HG03095 (cell line): Measurements from ENCODE around the gene TRNT1.

Source experiments
- ATAC-seq: cut with Tn5 transposase; IDR thresholded peaks from one replicate; pipeline ENCODE4 v1.9.1; 2021; ENCODE audit warnings: moderate library complexity; ENCODE audit not compliant: unreplicated experiment

The TRNT1 gene

DNA sequence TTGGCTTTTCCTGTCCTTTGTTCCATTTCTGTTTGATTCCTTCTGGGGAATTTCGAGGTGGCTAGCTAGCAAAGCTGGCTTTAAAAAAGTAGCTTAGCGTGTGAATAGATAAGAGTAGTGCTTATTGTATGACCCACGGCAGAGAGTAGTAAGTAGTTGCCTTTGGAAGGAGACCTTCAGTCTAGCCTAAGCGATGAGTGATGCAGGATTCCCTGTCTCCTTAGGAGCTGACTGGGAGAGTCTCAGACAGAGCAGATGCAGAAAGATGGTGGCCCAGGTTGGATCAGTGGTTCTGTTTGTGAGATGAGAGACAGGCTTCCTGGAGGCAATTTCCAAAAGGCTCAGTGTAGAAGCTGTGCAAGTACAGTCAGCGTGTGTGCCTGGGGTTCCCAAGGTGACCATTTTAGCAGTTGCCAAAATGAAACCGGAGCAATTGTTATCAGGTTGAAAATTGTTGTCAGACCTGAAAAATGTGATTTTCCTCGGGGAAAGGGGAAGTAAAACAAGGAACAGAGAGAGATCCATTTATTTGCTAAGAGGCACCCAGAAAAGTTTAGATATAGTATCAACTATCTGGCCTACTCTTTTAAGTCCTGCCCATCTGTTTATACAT, 15.9 kb upstream of the TRNT1 start:
- ATAC-seq, result no peak

DNA sequence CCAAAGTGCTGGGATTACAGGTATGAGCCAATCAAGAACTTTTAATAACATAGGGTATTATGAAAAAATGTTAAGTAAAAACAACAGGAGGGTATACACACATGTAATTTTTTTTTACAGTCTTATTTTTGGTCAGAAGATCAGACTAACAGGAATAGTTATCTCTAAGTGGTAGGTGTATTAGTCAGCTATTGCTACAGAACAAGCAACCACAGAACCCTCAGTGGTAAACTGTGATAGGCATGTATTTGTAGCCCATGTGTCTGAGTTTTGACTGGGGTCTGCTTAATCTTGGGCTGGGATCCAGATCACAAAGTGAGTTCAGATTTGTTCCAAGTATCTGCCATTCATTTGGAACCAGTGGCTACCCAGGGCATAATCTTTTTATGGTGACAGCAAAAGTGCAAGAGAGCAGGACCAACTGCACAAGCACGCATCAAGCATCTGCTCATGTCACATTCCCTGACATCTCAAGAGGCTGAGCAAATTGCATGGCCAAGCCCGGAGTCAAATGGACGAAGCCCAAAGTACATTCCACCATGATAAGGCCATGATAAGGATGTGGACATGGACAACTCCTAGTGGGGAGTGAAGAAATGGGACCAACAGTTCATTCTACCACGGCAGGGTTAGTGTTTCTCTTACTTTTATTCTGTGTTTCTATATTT, 13.6 kb upstream of the TRNT1 start:
- no peak for ATAC-seq

DNA sequence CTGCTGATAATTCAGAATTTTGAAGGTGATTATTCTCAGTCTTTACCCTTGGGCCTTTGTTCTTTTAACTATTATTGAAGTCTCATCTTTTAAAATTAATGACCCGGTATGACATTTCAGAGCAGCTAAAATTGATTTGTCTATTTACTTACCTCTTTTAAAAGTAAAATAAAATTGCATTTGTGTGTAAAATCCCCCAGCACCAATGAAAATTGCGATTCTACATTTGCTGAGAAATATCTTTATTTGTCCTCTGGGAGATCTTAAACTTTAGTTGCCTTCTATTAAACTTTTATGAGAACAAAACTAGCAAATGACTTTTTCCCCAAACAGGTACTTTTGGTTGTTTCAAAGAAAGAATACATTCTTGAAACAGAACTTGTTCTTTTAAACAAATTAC, 9.1 kb upstream of the TRNT1 start:
- no peak for ATAC-seq

DNA sequence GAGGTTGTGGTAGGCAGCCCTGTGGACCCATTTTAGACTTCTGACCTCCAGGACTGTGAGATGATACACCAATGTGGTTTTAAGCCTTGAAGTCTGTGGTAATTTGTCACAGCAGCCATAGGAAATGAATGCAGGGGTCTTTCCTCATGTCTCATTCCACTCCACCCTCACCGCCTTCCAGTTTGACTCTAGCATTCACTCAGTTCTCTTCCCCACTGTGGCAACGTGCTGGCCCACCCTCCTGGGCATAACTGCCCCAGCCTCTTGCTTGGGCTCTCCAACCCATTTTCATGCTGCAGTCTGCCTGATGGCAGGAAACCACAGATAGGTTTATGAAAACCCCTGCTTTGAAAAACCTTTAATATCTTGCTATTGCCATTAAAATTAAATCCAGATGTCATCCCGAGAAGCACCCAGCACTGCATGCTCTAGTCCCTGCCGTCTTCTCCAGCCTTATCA, 7.3 kb upstream of the TRNT1 start:
- ATAC-seq, result no peak

DNA sequence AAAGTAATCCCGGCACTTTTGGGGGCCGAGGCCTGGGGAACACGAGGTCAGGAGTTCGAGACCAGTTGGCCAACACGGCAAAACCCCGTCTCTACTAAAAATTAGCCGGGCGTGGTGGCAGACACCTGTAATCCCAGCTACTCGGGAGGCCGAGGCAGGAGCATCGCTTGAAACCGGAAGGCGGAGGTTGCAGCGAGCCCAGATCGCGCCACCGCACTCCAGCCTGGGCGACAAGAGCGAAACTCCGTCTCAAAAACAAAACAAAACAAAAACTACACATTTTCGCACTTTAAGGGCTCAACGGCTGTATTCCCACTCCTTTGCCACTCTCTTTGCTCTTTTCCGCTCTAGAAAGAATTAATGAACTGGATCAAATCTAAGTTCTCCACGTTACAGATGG, 763 bp upstream of the TRNT1 start:
- ATAC-seq, result no peak

DNA sequence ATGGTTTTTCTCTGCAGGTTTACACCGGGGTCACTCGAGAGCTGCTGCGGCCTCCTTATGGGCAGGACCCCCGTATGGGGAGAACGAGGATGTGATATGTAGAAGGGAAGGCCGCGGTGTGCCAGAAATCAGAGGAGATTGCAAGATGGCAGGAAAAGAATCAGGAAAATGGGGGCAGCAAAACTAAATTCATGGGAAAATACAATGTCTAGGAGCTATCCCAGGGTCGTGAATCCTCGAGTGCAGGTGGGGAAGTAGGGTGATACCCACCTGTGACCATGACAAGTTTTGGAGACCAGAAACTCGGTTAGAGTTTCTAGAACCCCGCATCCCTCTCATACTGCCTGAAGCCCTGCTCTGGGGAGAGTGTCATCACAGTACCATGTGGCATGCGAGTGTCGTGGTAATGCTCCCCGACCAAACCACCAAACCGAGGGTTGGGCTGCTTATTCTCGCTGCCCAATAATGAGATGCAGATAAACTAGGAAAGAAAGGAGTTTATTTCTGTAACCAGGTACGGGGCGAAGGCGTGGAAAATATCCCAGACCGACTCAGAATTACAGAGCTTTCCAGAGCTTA, 781 bp downstream of the TRNT1 start:
- ATAC-seq, result no peak

DNA sequence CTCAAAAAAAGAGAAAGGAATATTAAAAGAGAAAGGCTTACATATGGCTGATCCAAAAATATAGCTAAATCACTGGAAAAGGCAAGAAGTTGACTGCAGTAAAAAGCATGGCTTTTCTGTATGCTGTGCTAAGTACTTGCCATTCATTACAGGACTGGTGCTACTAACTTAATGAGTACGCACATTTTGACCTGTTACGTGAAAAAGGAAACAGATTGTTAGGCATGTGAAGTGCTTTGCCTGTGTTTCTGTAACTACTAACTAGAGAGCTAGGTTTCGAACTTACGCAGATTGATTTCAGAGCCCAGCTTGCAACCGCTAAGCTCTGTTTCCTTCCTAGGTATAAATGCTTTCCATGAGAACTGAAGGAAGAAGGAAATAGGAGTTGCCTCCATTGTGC, 2.8 kb downstream of the TRNT1 start:
- no peak for ATAC-seq

DNA sequence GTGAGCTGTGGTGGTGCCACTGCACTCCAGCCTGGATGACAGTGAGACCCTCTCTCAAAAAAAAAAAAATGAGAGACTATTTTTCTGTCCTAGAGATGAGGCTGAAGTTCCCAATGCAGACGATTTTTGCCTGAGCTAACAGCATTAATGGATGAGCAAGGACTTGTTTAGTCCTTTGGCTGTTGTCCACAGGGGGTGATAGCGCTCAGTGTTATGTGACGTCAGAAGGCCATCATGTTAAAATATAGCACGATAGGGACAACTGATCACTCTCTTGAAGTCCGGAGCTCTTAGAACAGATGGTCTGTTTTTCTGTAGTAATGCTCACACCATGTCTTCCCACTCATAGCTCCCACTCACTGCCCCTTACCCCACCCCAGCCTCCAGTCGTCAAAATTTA, 6.8 kb downstream of the TRNT1 start:
- no peak for ATAC-seq

DNA sequence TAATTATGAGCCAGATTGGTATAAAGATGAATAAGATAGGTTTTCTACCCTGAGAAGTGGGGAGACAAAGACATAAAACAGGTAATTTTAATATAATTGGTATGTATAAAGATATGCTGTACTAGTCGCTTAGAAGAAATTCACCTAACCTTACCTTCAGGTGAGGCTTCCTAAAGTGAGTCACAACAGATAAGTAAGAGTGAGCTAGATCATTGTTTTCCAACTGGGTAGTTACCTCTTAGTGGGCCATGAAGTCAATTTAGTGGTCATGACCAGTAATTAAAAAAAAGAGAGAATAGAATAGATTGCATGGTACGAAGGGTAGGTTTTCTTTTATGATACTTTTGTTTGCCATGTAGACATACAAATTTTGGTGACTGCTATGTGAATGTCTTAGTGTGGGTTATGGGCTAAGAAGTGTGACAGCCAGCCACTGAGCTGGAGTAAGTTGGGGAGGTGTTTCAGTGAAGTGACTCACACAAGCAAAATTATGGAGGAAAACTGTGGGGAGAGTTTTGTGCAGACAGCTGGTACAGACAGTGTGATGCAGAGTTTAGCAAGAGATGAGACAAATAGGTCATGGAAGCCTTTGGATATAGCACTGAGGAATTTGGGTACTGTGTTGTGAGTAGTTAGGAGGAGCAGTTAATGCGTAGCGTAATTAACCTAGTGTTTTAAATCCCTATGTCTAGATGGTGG, 8.2 kb downstream of the TRNT1 start:
- no peak for ATAC-seq

DNA sequence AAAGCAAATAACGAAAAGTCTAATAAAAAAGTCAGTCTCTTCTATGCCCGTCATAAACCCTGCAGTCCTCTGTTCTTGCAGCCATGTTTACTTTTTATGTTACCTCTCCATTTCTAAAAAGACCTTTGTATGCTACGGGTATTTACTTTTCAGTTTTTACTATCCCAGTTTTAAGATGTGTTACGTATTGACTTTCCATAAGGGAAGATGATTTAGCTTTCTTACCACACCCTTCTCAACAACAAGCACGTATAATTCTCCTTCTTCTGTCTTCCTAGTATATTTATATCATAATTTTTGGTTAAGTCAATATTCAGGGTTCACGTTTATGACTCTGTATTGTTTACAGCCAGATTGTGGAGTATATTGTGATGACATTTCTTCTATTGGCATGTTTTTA, 10.8 kb downstream of the TRNT1 start:
- ATAC-seq, result no peak

DNA sequence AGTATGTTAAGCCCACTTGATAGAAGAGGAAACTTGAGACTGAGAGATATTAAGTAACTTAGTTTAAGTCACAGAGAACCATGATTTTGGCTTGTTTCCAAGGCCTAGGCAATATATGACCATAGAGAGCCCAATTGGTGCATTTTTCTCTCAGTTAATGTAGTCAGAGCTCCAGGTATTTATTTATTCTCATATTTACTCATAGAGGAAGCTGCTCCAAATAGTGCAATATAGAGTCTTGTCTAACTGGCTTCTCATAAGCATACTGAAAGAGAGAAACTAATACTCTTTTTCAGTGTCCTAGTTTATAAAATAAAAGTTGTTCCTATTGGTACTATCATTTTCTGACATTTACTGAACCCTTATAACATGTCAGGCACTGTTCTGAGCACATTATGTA, 15.2 kb downstream of the TRNT1 start:
- ATAC-seq, result no peak

DNA sequence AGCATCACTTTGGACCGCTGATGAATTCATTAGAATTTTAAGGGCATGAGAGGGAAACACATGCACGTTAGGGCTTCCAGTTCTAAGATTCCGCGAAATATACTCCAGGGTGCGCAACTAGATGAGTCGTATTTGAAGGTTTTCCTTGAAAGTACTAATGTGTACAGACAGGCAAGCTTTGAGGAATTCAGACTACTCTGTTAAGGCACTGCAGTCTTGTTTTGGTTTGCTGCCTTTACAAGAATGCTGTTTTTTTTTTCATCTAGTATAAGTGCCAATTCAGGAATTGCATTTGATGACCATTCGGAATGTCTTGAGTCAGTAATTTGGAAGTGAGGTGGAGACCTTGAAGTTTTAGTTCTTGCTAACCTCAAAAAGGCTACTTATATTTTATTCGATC, 19.1 kb downstream of the TRNT1 start:
- no peak for ATAC-seq

DNA sequence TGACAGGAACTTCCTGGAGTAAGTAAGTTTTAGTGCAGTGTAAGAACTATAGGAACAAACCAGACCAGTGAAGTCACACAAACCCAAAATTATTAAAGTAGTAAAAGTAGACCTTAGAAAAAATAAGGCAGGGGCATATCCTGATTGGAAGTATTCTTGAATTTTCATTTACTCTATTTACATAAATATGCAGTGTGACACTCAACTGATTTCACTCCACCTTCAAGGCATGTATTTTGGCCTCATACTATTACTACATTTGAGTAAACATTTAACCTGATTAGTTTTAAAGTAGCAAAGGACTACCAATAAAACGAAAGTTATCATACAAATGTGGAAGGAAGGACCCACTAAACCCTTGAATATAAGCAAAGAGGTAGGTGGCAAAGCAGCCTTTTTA, 22.8 kb downstream of the TRNT1 start:
- no peak for ATAC-seq

DNA sequence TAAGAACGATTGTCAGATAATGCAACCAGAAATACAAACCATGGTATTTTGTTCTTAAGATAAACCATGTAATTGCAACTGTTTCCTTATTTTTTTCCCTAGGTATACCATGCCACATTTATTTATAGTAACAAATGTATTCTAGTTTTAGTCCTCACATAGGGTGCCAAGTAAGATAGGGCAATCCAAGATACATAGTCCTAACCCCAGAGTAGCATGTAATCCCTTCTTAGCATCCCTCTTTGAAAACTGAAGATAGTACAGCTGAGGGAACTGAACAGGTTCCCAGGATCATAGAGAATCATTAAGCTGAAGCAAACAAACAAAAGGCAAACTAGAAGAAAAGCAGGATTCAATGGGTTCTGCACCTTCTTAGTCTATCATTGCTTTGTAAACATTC, 24.8 kb downstream of the TRNT1 start:
- no peak for ATAC-seq

DNA sequence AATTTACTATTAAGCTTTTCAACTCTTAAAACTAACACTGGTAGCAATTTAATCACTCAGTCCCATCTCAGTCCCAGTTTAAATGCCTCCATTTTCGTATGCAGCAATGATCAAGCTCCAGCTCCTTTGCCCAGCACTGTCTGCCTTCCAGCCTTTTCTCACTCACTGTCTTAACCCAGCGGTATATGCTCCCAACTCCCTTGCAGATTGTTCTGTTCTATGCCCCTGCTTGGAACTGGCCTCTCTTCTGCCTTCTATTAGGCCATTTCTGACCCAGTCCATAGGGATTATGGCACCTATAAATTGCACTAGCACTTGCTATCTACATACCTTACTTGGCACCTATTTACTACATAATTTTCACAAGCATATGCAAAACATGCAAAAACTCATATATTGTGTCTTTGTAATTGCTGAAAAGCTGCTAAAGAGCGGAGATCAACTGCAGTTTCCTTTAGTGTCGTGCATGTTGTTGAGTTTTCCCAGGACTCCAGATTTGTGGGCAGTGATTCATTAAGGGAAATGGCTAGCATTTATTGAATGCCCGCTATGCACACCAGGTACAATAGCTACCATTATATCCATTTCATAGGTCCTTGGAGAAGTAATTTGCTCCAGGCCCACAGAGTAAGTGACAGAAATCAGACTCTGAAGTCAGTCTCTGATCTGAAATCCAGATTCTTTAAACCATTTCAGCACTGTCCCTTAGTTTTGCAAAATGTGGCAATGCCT, 28.3 kb downstream of the TRNT1 start:
- no peak for ATAC-seq

DNA sequence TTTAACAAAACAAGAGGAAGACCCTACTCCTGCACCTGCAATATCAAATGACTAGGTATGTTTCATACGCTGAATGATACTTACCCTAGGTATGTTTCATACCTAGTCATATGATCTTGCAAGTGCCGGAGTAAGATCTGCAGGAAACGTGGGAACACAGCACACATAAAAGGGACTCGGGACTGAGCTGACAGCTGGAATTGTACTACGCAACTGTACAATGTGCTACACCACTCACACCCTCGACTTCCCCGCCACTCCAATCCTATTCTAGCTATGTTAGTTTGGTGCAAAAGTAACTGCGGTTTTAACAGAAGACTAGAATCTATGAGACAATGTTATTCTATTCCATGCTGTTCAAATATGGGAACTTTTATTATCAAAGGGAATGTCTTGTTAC, 30.7 kb downstream of the TRNT1 start:
- ATAC-seq, result no peak

DNA sequence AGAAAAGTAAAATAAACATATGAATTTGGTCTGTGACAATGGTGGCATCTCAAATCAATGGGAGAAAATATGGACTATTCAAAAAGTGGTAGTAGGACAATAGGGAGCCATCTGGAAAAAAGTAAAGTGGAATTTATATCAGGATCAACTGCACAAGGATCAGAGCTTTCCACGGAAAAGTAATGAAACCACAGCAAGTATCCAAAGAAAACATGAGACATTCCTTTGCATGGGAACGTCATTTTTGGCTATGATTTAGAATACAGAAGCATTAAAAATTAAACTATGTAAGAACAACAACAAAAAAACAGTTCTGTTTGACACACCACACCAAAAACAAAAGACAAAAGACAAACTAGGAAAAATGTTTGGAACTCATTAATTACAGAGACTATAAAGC, 34.1 kb downstream of the TRNT1 start:
- no peak for ATAC-seq

DNA sequence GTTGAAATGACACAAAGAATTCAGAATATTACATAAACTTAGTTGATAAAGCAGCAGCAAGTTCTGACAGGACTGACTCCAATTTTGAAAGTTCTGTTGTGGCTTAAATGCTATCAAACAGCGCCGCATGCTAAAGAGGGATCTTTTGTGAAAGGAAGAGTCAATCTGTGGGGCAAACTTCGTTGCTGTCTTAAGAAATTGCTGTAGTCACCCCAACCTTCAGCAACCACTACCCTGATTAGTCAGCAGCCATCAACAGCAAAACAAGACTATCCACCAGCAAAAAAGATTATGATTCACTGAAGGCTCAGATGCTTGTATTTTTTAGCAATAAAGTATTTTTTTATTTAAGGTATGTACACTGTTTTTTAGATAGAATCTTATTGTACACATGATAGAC, 38.5 kb downstream of the TRNT1 start:
- ATAC-seq, result no peak

DNA sequence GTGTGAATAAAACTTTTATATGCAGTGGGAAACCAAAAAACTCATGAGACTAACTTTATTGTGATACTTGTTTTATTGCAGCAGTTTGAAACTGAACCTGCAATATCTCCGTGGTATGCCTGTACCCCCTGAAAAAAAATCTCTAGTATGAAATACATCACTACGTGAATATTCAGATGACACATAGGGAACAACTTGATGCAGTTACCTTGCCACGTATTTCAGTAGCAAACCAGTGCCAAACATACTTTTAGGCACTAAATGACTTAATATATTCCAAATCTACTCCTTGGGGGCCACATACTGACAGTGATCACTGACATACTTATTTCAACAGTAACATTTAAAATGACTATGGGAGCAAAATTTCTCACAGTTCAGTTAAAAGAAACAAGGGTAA, 38.9 kb downstream of the TRNT1 start:
- no peak for ATAC-seq

DNA sequence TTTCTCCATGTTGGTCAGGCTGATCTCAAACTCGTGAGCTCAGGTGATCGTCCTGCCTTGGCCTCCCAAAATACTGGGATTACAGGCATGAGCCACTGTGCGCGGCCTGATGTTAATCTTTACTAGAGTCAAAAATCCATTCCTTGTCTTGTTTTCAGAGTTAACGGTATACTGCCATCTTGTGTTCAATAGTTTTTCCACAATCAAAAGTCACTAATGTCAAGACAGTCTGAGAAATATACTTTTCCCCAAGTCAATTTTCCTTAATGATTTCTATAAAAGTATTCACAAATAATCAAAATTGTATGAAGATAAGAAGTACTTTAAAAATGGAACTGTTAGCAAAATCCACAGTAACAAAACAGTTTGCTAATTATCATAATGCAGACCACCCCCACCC, 44.3 kb downstream of the TRNT1 start:
- ATAC-seq, result no peak

DNA sequence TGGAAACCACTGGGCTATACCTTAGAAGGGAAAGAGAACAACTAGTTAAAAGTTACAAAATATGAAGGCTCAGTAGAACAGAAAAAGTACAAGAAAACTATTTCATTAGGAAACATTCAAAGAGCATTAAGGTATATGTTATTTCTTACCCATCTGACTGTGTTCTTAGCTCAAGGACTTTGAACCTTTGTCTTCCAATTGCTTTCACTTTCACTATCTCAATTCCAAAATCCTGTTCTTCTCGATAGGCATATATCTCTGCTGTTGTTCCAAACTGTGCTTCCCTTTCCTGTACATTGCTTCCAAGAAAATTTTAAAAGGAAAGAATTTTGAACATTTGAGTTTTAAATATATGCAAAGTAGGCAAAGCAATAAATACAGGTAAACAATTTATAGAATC, 45.9 kb downstream of the TRNT1 start:
- ATAC-seq, result no peak
